ENCODE measurements around the gene PIK3AP1.
"Not testable (repeated sequence)": the region's sequence is repeated elsewhere in the genome, so short reads cannot be mapped to it uniquely, and the experiment has no call there.

The PIK3AP1 gene

GRCh38 chr10:96545558-96545957 is 174.8 kb downstream of the PIK3AP1 start:
- H3K27ac ChIP-seq (ENCODE audit: low read depth, low read length); H3K4me3 ChIP-seq (ENCODE audit: low read depth, low read length); H3K9ac ChIP-seq (ENCODE audit: low read depth, low read length); H3K27me3 ChIP-seq (ENCODE audit: control insufficient read depth, insufficient read depth, low read length); H3K4me1 ChIP-seq (ENCODE audit: control insufficient read depth, insufficient read depth, low read length); H3K9me3 ChIP-seq (ENCODE audit: control insufficient read depth, insufficient read depth, low read length): not testable (repeated sequence)
- peaks cover 73% of the 10 kb centered on the region for H3K36me3 ChIP-seq (ENCODE audit: control insufficient read depth, insufficient read depth, low read length)

Measured in HUES48 (cell line).